ENCODE measurements around the gene INPP4B. TPM values are rescaled to one million over a fixed set of nuclear protein-coding genes. Genes with fewer than 3 reads are reported as not detected.

INPP4B gene
- total RNA-seq, 1 experiment from 2014 or later = 0.07 TPM

DNA sequence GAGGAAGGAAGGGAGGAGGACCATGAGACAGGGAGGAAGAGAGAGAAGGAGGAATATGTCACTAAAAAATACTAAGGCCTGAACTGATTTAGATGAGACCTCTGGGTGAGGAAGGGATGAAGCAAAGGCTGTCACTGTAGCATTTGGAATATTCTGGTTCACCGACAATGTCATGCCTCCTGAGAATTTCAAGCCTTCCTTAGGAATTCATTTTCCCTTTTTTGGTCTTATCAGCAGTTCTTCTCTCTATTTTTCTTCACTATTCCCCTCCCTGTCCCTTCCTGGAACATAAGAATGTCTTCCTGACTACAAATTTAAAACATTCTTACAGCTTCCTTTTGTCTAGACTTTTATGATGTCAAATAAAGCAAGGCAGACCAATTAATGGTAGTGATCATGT is 527.8 kb downstream of the INPP4B start:
- H2BK5ac ChIP-seq (ENCODE audit: insufficient read length, low read length) = no peak overlapping the region
- H4K20me1 ChIP-seq (ENCODE audit: control insufficient read depth, insufficient read depth, insufficient read length) = no peaks in the 10 kb centered on the region
- TF ChIP-seq, protein P1, sequence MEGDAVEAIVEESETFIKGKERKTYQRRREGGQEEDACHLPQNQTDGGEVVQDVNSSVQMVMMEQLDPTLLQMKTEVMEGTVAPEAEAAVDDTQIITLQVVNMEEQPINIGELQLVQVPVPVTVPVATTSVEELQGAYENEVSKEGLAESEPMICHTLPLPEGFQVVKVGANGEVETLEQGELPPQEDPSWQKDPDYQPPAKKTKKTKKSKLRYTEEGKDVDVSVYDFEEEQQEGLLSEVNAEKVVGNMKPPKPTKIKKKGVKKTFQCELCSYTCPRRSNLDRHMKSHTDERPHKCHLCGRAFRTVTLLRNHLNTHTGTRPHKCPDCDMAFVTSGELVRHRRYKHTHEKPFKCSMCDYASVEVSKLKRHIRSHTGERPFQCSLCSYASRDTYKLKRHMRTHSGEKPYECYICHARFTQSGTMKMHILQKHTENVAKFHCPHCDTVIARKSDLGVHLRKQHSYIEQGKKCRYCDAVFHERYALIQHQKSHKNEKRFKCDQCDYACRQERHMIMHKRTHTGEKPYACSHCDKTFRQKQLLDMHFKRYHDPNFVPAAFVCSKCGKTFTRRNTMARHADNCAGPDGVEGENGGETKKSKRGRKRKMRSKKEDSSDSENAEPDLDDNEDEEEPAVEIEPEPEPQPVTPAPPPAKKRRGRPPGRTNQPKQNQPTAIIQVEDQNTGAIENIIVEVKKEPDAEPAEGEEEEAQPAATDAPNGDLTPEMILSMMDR (conservative IDR thresholded peaks at IDR 0.05) = no peak
- H2AFZ ChIP-seq (ENCODE audit: low read length) = no peak overlapping the region
- no peak overlapping the region for H3K4ac ChIP-seq (ENCODE audit: low read depth, low read length)
- no peak overlapping the region for H2BK20ac ChIP-seq (ENCODE audit: low read depth, low read length, poor library complexity, severe bottlenecking)
- no peak overlapping the region for H3K27ac Mint-ChIP-seq
- no peak overlapping the region for H3K4me3 Mint-ChIP-seq
- H3K9me3 Mint-ChIP-seq = peaks cover 0 to 2% of the 10 kb centered on the region in 2 experiments; a peak in 2 of 5 replicates
- WGBS (ENCODE audit: extremely low coverage, insufficient read length, low lambda C conversion rate) = no CpG with 5 or more reads among the region's 1 CpG
- no peak overlapping the region for H3K23ac ChIP-seq (ENCODE audit: insufficient read length, low read depth, low read length)
- H3K79me2 ChIP-seq (ENCODE audit: insufficient read depth, low read length) = no peaks in the 10 kb centered on the region
- H2BK12ac ChIP-seq (ENCODE audit: insufficient read length, low read depth, low read length) = no peak overlapping the region
- no peak overlapping the region for H3T11ph ChIP-seq (ENCODE audit: low read length)
- no peak overlapping the region for H4K5ac ChIP-seq (ENCODE audit: insufficient read length, low read depth, low read length)
- H3K36me3 Mint-ChIP-seq (ENCODE audit: insufficient read depth in 1 of 3, low read depth in 3 of 3) = no peaks in the 10 kb centered on the region
- no peak overlapping the region for H4K8ac ChIP-seq (replicated peaks; ENCODE audit: insufficient read length, low read depth, low read length)
- peaks cover 0 to 3% of the 10 kb centered on the region in 2 experiments; a peak in 1 of 4 replicates for H3K4me1 Mint-ChIP-seq
- no peaks in the 10 kb centered on the region for H3K9me3 ChIP-seq (ENCODE audit: control insufficient read depth, low read depth, low read length)
- H3K56ac ChIP-seq (ENCODE audit: insufficient read length, low read depth, low read length) = no peak overlapping the region
- H3K79me1 ChIP-seq (ENCODE audit: insufficient read depth, low read depth, low read length, poor library complexity, severe bottlenecking) = no peaks in the 10 kb centered on the region
- no peaks in the 10 kb centered on the region for H3K27me3 Mint-ChIP-seq (ENCODE audit: low read depth)
- H3K4me1 ChIP-seq (ENCODE audit: insufficient read depth, low read length) = no peaks in the 10 kb centered on the region
- H2BK15ac ChIP-seq (ENCODE audit: low read depth, low read length) = no peak overlapping the region
- H3K9ac ChIP-seq (ENCODE audit: extremely low read depth, insufficient read length, low read length) = no peak overlapping the region
- no peak overlapping the region for H3K27ac ChIP-seq (ENCODE audit: insufficient read length, low read depth, low read length)
- H3K18ac ChIP-seq (ENCODE audit: insufficient read length, low read depth, low read length) = no peak overlapping the region
- no peaks in the 10 kb centered on the region for H3K23me2 ChIP-seq (ENCODE audit: insufficient read length, low read depth, low read length, poor library complexity, severe bottlenecking)
- H3K14ac ChIP-seq (ENCODE audit: insufficient read depth, low read length) = no peak overlapping the region
- H4K91ac ChIP-seq (ENCODE audit: insufficient read length, low read depth, low read length) = no peak overlapping the region
- DNase-seq = no peak
- no peak overlapping the region for H2AK5ac ChIP-seq (ENCODE audit: insufficient read length, low read length)
- H3K27me3 ChIP-seq (ENCODE audit: insufficient read depth, low read length) = no peaks in the 10 kb centered on the region
- no peak overlapping the region for H3K4me2 ChIP-seq (ENCODE audit: insufficient read depth, insufficient read length, low read length)
- no peak overlapping the region for H2BK120ac ChIP-seq (ENCODE audit: low read depth, low read length, poor library complexity, severe bottlenecking)

Measured in H9 (cell line).